PC-3 (cell line): ENCODE results near the gene ZNF606. TPM values are rescaled to one million over a fixed set of nuclear protein-coding genes. Genes with fewer than 3 reads are reported as not detected.

Source experiments
- ATAC-seq: fragments of 200-7000 bp; cut with Tn5 transposase; 2 replicates; pipeline ENCODE4 v1.9.1; 2020; ENCODE audit warnings: mild to moderate bottlenecking, moderate library complexity
- BruUV-seq: library from RNA; stranded (reverse); fragments of 400-500 nt; replicated peaks from 2 replicates; lab custom pipeline; 2021; lab: Mats Ljungman, UMichigan
- CTCF ChIA-PET: fragments of 300-600 bp; sonication (Branson Sonifier 250); formaldehyde crosslinking; loops from one replicate; lab custom pipeline; 2022; ENCODE audit warnings: antibody characterized with exemption; lab: Charles Lee
- POLR2A ChIA-PET: fragments of 300-600 bp; sonication (Branson Sonifier 250); formaldehyde crosslinking; loops from one replicate; lab custom pipeline; 2022; ENCODE audit warnings: antibody characterized with exemption; ENCODE audit not compliant: unreplicated experiment; lab: Charles Lee
- DNase-seq: peaks from one replicate; pipeline ENCODE4 v3.0.0-alpha.2; 2015
- H2AFZ ChIP-seq: fragments of 300-600 bp; sonication (generic); 2 replicates; pipeline ENCODE4 v1.6.0; 2016; ENCODE audit warnings: antibody characterized with exemption, low read length
- H3F3A ChIP-seq: fragments of 300-600 bp; sonication (generic); one replicate; pipeline ENCODE4 v1.6.0; 2017; ENCODE audit warnings: antibody characterized with exemption, low read length, control low read depth, mild to moderate bottlenecking; ENCODE audit not compliant: unreplicated experiment
- H3K27ac ChIP-seq: fragments of 300-600 bp; sonication (generic); 2 replicates; pipeline ENCODE4 v1.5.1; 2016; ENCODE audit warnings: mild to moderate bottlenecking, low read length
- H3K27me3 ChIP-seq: fragments of 300-600 bp; sonication (generic); 2 replicates; pipeline ENCODE4 v1.6.1; 2016; ENCODE audit warnings: low read length, mixed read lengths
- H3K36me3 ChIP-seq: fragments of 300-600 bp; sonication (generic); 2 replicates; pipeline ENCODE4 v1.6.1; 2016; ENCODE audit warnings: low read depth, mixed run types, low read length, mixed read lengths
- H3K4me1 ChIP-seq: fragments of 300-600 bp; sonication (generic); 2 replicates; pipeline ENCODE4 v1.5.1; 2016; ENCODE audit warnings: low read length; ENCODE audit not compliant: insufficient read depth
- H3K4me2 ChIP-seq: fragments of 300-600 bp; sonication (generic); 2 replicates; pipeline ENCODE4 v1.6.0; 2016; ENCODE audit warnings: low read length
- H3K4me3 ChIP-seq: fragments of 300-600 bp; sonication (generic); 2 replicates; pipeline ENCODE4 v1.5.1; 2016; ENCODE audit warnings: mild to moderate bottlenecking, low read length, mixed read lengths
- H3K79me2 ChIP-seq: fragments of 300-600 bp; sonication (generic); 2 replicates; pipeline ENCODE4 v1.6.1; 2017; ENCODE audit warnings: low read length, mixed read lengths
- H3K9ac ChIP-seq: fragments of 300-600 bp; sonication (generic); 2 replicates; pipeline ENCODE4 v1.6.0; 2016; ENCODE audit warnings: mild to moderate bottlenecking, low read length
- H3K9me2 ChIP-seq: fragments of 300-600 bp; sonication (generic); replicated peaks from 2 replicates; pipeline ENCODE4 v1.6.1; 2016; ENCODE audit warnings: mixed run types, low read length, mixed read lengths
- H3K9me3 ChIP-seq: fragments of 300-600 bp; sonication (generic); 2 replicates; pipeline ENCODE4 v1.6.1; 2016; ENCODE audit warnings: low read length, mixed read lengths
- H4K20me1 ChIP-seq: fragments of 300-600 bp; sonication (generic); 2 replicates; pipeline ENCODE4 v1.6.1; 2016; ENCODE audit warnings: low read length, mixed read lengths
- CTCF ChIP-seq: fragments of 300-600 bp; sonication (generic); conservative IDR thresholded peaks from 2 replicates; pipeline ENCODE4 v1.5.1; 2017; ENCODE audit warnings: antibody characterized with exemption, low read depth, mild to moderate bottlenecking, low read length
- EZH2 ChIP-seq: fragments of 300-600 bp; sonication (generic); IDR thresholded peaks from one replicate; pipeline ENCODE4 v1.6.1; 2017; ENCODE audit warnings: antibody characterized with exemption, mild to moderate bottlenecking, low read length; ENCODE audit not compliant: unreplicated experiment
- EZH2phosphoT487 ChIP-seq: fragments of 300-600 bp; sonication (generic); IDR thresholded peaks from 2 replicates; pipeline ENCODE4 v1.6.1; 2018; ENCODE audit warnings: mild to moderate bottlenecking, antibody characterized with exemption, low read length, borderline replicate concordance
- intact Hi-C: fragments of 100-400 bp; cut with micrococcal nuclease; formaldehyde crosslinking; loops from 2 replicates; pipeline ENCODE4 v1.9.0; 2023
- total RNA-seq: library from RNA; depleted of rRNA; stranded (reverse); fragments of >200 nt; gene quantifications from 2 replicates; pipeline ENCODE4 v1.2.3, GENCODE V29; 2014

The ZNF606 gene
- total RNA-seq, 1 experiment from 2014 or later: 6.0 TPM

- Histone ChIP-seq H3K27ac (no peak overlapping the region), H3K4me2 (no peak overlapping the region), H4K20me1 (no peaks in the 10 kb centered on the region), H3K36me3 (peaks cover 36% of the 10 kb centered on the region), H3K79me2 (no peaks in the 10 kb centered on the region), H2AFZ (no peak overlapping the region), H3K4me1 (no peaks in the 10 kb centered on the region), H3K9me3 (peaks cover 65% of the 10 kb centered on the region), H3K4me3 (no peak overlapping the region), H3K9ac (no peak overlapping the region), H3F3A (no peaks in the 10 kb centered on the region), H3K27me3 (no peaks in the 10 kb centered on the region), H3K9me2 (no peaks in the 10 kb centered on the region)
- ChIA-PET CTCF (interaction anchor here (0.6 kb wide), 1 partner anchor 142 kb away, joined by 4 read pairs; no protein-coding TSS in a partner anchor), POLR2A (no interaction called here)
- ATAC-seq: no peak
- DNase-seq: no peak
- TF ChIP-seq EZH2 (no peak), CTCF (no peak), EZH2phosphoT487 (no peak)
- intact Hi-C loops: no loop called here
- no TSS peak for BruUV-seq
Observed at GRCh38 chr19:57935731-57936130, 66.9 kb downstream of the ZNF606 start.

GRCh38 chr19:57934820-57935665, 67.6 kb downstream of the ZNF606 start, which contains the start of gene ZNF418:
Gene ZNF418, minus strand, starts transcription at chr19:57935402. Its CDS starts 1,580 bp downstream, at chr19:57933822.
- TF ChIP-seq CTCF (no peak), EZH2phosphoT487 (no peak), EZH2 (no peak)
- Histone ChIP-seq H3F3A (no peaks in the 10 kb centered on the region), H3K27ac (no peak within 1 kb of the TSS), H3K9me3 (peaks cover 60% of the 10 kb centered on the region), H3K27me3 (no peaks in the 10 kb centered on the region), H4K20me1 (no peaks in the 10 kb centered on the region), H2AFZ (no peak within 1 kb of the TSS), H3K4me2 (no peak within 1 kb of the TSS), H3K4me1 (no peaks in the 10 kb centered on the region), H3K36me3 (peaks cover 30% of the 10 kb centered on the region), H3K9me2 (no peaks in the 10 kb centered on the region), H3K9ac (no peak within 1 kb of the TSS), H3K4me3 (no peak within 1 kb of the TSS), H3K79me2 (no peaks in the 10 kb centered on the region)
- DNase-seq (no peak), ATAC-seq (no peak)
- ChIA-PET CTCF (no interaction called here), POLR2A (no interaction called here)
- TSS peak; percentile 47 for BruUV-seq
- intact Hi-C loops: no loop called here

GRCh38 chr19:57927587-57927986, 75.0 kb downstream of the ZNF606 start:
- Histone ChIP-seq H4K20me1 (no peaks in the 10 kb centered on the region), H3K79me2 (no peaks in the 10 kb centered on the region), H3F3A (no peaks in the 10 kb centered on the region), H3K4me2 (no peak overlapping the region), H3K4me3 (no peak overlapping the region), H3K9me3 (peaks cover 52% of the 10 kb centered on the region), H2AFZ (no peak overlapping the region), H3K27ac (no peak overlapping the region), H3K4me1 (no peaks in the 10 kb centered on the region), H3K9ac (no peak overlapping the region), H3K36me3 (no peaks in the 10 kb centered on the region), H3K9me2 (no peaks in the 10 kb centered on the region), H3K27me3 (no peaks in the 10 kb centered on the region)
- no TSS peak for BruUV-seq
- DNase-seq: no peak
- intact Hi-C loops: no loop called here
- ATAC-seq: no peak
- CTCF ChIA-PET: no interaction called here
- no peak for TF ChIP-seq CTCF
- TF ChIP-seq EZH2: no peak
- TF ChIP-seq EZH2phosphoT487: no peak
- POLR2A ChIA-PET: no interaction called here
